PC-3 (cell line): ENCODE results near the gene MAP3K9. TPM values are rescaled to one million over a fixed set of nuclear protein-coding genes. Genes with fewer than 3 reads are reported as not detected.

Experiments used
- ATAC-seq: fragments of 200-7000 bp; cut with Tn5 transposase; 2 replicates; pipeline ENCODE4 v1.9.1; 2020; ENCODE audit warnings: mild to moderate bottlenecking, moderate library complexity
- BruUV-seq: library from RNA; stranded (reverse); fragments of 400-500 nt; replicated peaks from 2 replicates; lab custom pipeline; 2021; lab: Mats Ljungman, UMichigan
- CTCF ChIA-PET: fragments of 300-600 bp; sonication (Branson Sonifier 250); formaldehyde crosslinking; loops from one replicate; lab custom pipeline; 2022; ENCODE audit warnings: antibody characterized with exemption; lab: Charles Lee
- POLR2A ChIA-PET: fragments of 300-600 bp; sonication (Branson Sonifier 250); formaldehyde crosslinking; loops from one replicate; lab custom pipeline; 2022; ENCODE audit warnings: antibody characterized with exemption; ENCODE audit not compliant: unreplicated experiment; lab: Charles Lee
- DNase-seq: peaks from one replicate; pipeline ENCODE4 v3.0.0-alpha.2; 2015
- H2AFZ ChIP-seq: fragments of 300-600 bp; sonication (generic); 2 replicates; pipeline ENCODE4 v1.6.0; 2016; ENCODE audit warnings: antibody characterized with exemption, low read length
- H3F3A ChIP-seq: fragments of 300-600 bp; sonication (generic); one replicate; pipeline ENCODE4 v1.6.0; 2017; ENCODE audit warnings: antibody characterized with exemption, low read length, control low read depth, mild to moderate bottlenecking; ENCODE audit not compliant: unreplicated experiment
- H3K27ac ChIP-seq: fragments of 300-600 bp; sonication (generic); 2 replicates; pipeline ENCODE4 v1.5.1; 2016; ENCODE audit warnings: mild to moderate bottlenecking, low read length
- H3K27me3 ChIP-seq: fragments of 300-600 bp; sonication (generic); 2 replicates; pipeline ENCODE4 v1.6.1; 2016; ENCODE audit warnings: low read length, mixed read lengths
- H3K36me3 ChIP-seq: fragments of 300-600 bp; sonication (generic); 2 replicates; pipeline ENCODE4 v1.6.1; 2016; ENCODE audit warnings: low read depth, mixed run types, low read length, mixed read lengths
- H3K4me1 ChIP-seq: fragments of 300-600 bp; sonication (generic); 2 replicates; pipeline ENCODE4 v1.5.1; 2016; ENCODE audit warnings: low read length; ENCODE audit not compliant: insufficient read depth
- H3K4me2 ChIP-seq: fragments of 300-600 bp; sonication (generic); 2 replicates; pipeline ENCODE4 v1.6.0; 2016; ENCODE audit warnings: low read length
- H3K4me3 ChIP-seq: fragments of 300-600 bp; sonication (generic); 2 replicates; pipeline ENCODE4 v1.5.1; 2016; ENCODE audit warnings: mild to moderate bottlenecking, low read length, mixed read lengths
- H3K79me2 ChIP-seq: fragments of 300-600 bp; sonication (generic); 2 replicates; pipeline ENCODE4 v1.6.1; 2017; ENCODE audit warnings: low read length, mixed read lengths
- H3K9ac ChIP-seq: fragments of 300-600 bp; sonication (generic); 2 replicates; pipeline ENCODE4 v1.6.0; 2016; ENCODE audit warnings: mild to moderate bottlenecking, low read length
- H3K9me2 ChIP-seq: fragments of 300-600 bp; sonication (generic); replicated peaks from 2 replicates; pipeline ENCODE4 v1.6.1; 2016; ENCODE audit warnings: mixed run types, low read length, mixed read lengths
- H3K9me3 ChIP-seq: fragments of 300-600 bp; sonication (generic); 2 replicates; pipeline ENCODE4 v1.6.1; 2016; ENCODE audit warnings: low read length, mixed read lengths
- H4K20me1 ChIP-seq: fragments of 300-600 bp; sonication (generic); 2 replicates; pipeline ENCODE4 v1.6.1; 2016; ENCODE audit warnings: low read length, mixed read lengths
- EZH2 ChIP-seq: fragments of 300-600 bp; sonication (generic); IDR thresholded peaks from one replicate; pipeline ENCODE4 v1.6.1; 2017; ENCODE audit warnings: antibody characterized with exemption, mild to moderate bottlenecking, low read length; ENCODE audit not compliant: unreplicated experiment
- EZH2phosphoT487 ChIP-seq: fragments of 300-600 bp; sonication (generic); IDR thresholded peaks from 2 replicates; pipeline ENCODE4 v1.6.1; 2018; ENCODE audit warnings: mild to moderate bottlenecking, antibody characterized with exemption, low read length, borderline replicate concordance
- intact Hi-C: fragments of 100-400 bp; cut with micrococcal nuclease; formaldehyde crosslinking; loops from 2 replicates; pipeline ENCODE4 v1.9.0; 2023
- total RNA-seq: library from RNA; depleted of rRNA; stranded (reverse); fragments of >200 nt; gene quantifications from 2 replicates; pipeline ENCODE4 v1.2.3, GENCODE V29; 2014
- TF ChIP-seq, protein P1 (sequence below): fragments of 300-600 bp; sonication (generic); conservative IDR thresholded peaks from 2 replicates; pipeline ENCODE4 v1.5.1; 2017; ENCODE audit warnings: antibody characterized with exemption, low read depth, mild to moderate bottlenecking, low read length

The MAP3K9 gene
- total RNA-seq, 1 experiment from 2014 or later = 13.4 TPM

DNA sequence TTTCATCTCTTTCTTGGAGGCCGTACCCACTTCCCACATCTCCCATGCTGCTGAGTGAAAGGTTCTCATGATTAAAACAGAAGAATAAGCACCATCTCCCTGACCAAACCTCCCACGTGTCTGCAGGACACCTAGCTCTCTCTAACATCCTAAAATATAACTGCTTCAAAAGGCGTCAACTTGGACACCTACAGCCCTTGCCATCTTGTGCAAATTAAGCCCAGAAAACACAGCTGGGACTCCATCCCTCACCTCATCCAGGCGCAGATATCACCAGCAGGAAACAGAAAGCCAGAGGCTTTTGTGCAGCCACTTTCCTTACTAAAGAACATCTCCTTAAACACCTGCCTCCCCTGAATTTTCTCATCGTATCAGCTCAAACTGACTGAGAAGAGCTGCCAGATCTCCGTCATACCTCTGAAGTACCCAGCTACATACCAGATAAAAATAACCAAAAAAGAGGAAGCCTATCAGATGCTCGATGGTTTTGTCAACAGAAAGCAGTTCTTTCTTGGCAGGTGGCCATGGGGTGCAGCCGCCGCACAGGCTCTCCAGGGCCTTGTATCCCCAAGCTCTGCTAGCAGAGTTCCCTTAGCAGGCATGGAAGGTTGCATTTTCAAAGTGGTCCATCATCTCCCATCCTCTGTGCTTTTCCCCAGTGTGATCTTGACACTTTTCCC is 28.8 kb downstream of the MAP3K9 start:
- peaks cover 10% of the 10 kb centered on the region; the same call in 1 of the 2 replicates for H3K36me3 ChIP-seq
- ChIA-PET POLR2A (interaction anchor here (0.6 kb wide), 1 partner anchor 29 kb away, joined by 3 read pairs; the partner anchor contains the start of gene MAP3K9), CTCF (no interaction called here)
- no peak overlapping the region for H3K4me3 ChIP-seq
- H3K9me3 ChIP-seq = no peaks in the 10 kb centered on the region
- no peaks in the 10 kb centered on the region for H3K27me3 ChIP-seq
- H3K79me2 ChIP-seq = peaks cover 63% of the 10 kb centered on the region
- no peak for TF ChIP-seq EZH2
- TF ChIP-seq, protein P1, sequence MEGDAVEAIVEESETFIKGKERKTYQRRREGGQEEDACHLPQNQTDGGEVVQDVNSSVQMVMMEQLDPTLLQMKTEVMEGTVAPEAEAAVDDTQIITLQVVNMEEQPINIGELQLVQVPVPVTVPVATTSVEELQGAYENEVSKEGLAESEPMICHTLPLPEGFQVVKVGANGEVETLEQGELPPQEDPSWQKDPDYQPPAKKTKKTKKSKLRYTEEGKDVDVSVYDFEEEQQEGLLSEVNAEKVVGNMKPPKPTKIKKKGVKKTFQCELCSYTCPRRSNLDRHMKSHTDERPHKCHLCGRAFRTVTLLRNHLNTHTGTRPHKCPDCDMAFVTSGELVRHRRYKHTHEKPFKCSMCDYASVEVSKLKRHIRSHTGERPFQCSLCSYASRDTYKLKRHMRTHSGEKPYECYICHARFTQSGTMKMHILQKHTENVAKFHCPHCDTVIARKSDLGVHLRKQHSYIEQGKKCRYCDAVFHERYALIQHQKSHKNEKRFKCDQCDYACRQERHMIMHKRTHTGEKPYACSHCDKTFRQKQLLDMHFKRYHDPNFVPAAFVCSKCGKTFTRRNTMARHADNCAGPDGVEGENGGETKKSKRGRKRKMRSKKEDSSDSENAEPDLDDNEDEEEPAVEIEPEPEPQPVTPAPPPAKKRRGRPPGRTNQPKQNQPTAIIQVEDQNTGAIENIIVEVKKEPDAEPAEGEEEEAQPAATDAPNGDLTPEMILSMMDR = no peak
- no peak for TF ChIP-seq EZH2phosphoT487
- H2AFZ ChIP-seq = no peak overlapping the region
- H3K9ac ChIP-seq = no peak overlapping the region
- H3K4me1 ChIP-seq = peaks cover 34% of the 10 kb centered on the region
- intact Hi-C loops = no loop called here
- peak overlapping the region; percentile 86; the same call in 1 of the 2 replicates for H3K27ac ChIP-seq
- no peak overlapping the region for H3K4me2 ChIP-seq
- DNase-seq = no peak
- ATAC-seq = no peak
- no peaks in the 10 kb centered on the region for H3F3A ChIP-seq
- no peaks in the 10 kb centered on the region for H3K9me2 ChIP-seq
- H4K20me1 ChIP-seq = no peaks in the 10 kb centered on the region
- BruUV-seq = no TSS peak

DNA sequence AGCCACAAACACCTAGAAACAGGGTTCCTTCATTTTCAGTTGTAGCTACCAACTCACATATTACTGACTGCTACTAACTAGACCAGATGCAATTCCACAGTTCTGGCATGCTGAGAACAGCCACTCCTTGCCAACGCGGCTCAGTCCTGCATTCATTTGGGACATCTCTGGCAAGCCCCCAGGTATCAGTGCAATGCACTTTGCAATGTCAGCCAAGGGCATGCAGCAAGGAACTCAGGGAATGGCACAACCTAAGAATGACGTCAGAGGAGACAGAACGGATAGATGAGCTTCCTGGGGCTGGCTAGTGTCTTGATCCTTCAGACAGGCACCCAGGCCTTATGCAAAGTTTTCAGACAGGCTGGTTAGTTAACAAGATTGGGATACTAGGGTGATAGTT is 29.6 kb downstream of the MAP3K9 start:
- H3K27me3 ChIP-seq = no peaks in the 10 kb centered on the region
- no peak overlapping the region for H3K27ac ChIP-seq
- no peak overlapping the region for H3K4me2 ChIP-seq
- POLR2A ChIA-PET = interaction anchor here (0.6 kb wide), 2 partner anchors 30 to 40 kb away, joined by 3 read pairs; partner anchors contain the start of gene MAP3K9
- CTCF ChIA-PET = no interaction called here
- H3K9me3 ChIP-seq = no peaks in the 10 kb centered on the region
- no peaks in the 10 kb centered on the region for H4K20me1 ChIP-seq
- H3K36me3 ChIP-seq = peaks cover 5% of the 10 kb centered on the region; the same call in 1 of the 2 replicates
- H3K9ac ChIP-seq = no peak overlapping the region
- no peaks in the 10 kb centered on the region for H3K9me2 ChIP-seq
- BruUV-seq = no TSS peak
- H3F3A ChIP-seq = no peaks in the 10 kb centered on the region
- ATAC-seq (no peak), DNase-seq (no peak)
- intact Hi-C loops = no loop called here
- TF ChIP-seq, protein P1 = no peak
- TF ChIP-seq EZH2phosphoT487 (no peak), EZH2 (no peak)
- H3K4me1 ChIP-seq = peaks cover 28% of the 10 kb centered on the region
- H2AFZ ChIP-seq = no peak overlapping the region
- H3K79me2 ChIP-seq = peaks cover 64% of the 10 kb centered on the region
- H3K4me3 ChIP-seq = no peak overlapping the region

DNA sequence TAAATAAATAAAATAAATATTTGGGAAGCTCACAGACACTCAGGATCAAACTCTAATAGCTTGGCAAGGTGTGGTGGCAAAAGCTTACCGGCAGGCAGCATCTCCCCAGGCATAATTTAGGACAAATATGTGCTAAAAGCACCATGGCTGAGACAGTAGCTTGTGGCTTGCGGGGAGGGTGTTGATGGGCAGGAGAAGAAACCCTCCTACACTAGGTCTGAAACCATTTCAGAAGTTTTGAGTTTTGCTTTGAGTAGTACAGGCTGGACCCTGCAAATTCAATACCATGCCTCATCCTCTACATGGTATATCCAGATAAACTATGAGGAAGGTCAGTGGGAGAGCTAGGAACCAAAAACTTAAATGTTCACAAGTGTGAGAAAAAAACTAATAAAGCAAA is 33.1 kb downstream of the MAP3K9 start:
- Histone ChIP-seq H3K27ac (no peak overlapping the region), H3K27me3 (no peaks in the 10 kb centered on the region), H3K9me3 (no peaks in the 10 kb centered on the region), H4K20me1 (no peaks in the 10 kb centered on the region), H3K4me2 (no peak overlapping the region), H3K36me3 (no peaks in the 10 kb centered on the region), H3K79me2 (peaks cover 77% of the 10 kb centered on the region), H3K4me3 (no peak overlapping the region), H2AFZ (no peak overlapping the region), H3K9me2 (no peaks in the 10 kb centered on the region), H3K4me1 (peaks cover 10% of the 10 kb centered on the region), H3K9ac (no peak overlapping the region), H3F3A (no peaks in the 10 kb centered on the region)
- POLR2A ChIA-PET = no interaction called here
- ATAC-seq (no peak), DNase-seq (no peak)
- no TSS peak for BruUV-seq
- no peak for TF ChIP-seq EZH2
- TF ChIP-seq, protein P1 = no peak
- TF ChIP-seq EZH2phosphoT487 = no peak
- intact Hi-C loops = no loop called here
- CTCF ChIA-PET = no interaction called here
